Esophagus squamous epithelium (tissue), 4 donors: ENCODE measurements around the gene SCIN.

Source experiments
- POLR2A ChIP-seq, 4 donors: fragments of 450-650 bp; IDR thresholded peaks; one replicate each; pipeline ENCODE4 v1.6.1; 2017; ENCODE audit warnings: antibody characterized with exemption in 4 of 4, mild to moderate bottlenecking in 4 of 4, moderate library complexity in 3 of 4
- TF ChIP-seq, protein P1 (sequence below), 6 experiments: fragments of 450-650 bp in 4 of 6; fragments of 200-600 bp in 2 of 6; sonication (generic) in 2 of 6; IDR thresholded peaks; one replicate each; pipeline ENCODE4 v1.5.1; 2016 to 2019; ENCODE audit warnings: antibody characterized with exemption in 6 of 6, mild to moderate bottlenecking in 4 of 6, moderate library complexity in 4 of 6

DNA sequence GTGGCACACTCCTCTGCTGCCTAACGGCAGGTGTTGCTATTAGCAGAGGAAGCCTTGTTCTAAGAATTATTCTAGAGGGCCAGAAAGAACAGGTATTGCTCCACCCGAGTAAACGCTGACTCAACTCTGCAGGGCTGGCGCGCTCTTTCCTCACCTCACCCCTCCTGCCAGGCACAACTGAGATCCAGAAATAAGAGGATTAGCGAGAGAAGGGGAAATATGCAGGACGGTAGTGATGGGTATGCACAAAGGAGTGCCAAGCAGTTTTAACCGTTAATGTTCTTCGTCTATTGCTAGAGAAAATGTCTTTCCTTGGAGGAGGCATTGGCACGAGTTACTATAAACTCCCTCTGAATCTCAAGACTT is 369 bp upstream of the SCIN start:
- TF ChIP-seq, protein P1, sequence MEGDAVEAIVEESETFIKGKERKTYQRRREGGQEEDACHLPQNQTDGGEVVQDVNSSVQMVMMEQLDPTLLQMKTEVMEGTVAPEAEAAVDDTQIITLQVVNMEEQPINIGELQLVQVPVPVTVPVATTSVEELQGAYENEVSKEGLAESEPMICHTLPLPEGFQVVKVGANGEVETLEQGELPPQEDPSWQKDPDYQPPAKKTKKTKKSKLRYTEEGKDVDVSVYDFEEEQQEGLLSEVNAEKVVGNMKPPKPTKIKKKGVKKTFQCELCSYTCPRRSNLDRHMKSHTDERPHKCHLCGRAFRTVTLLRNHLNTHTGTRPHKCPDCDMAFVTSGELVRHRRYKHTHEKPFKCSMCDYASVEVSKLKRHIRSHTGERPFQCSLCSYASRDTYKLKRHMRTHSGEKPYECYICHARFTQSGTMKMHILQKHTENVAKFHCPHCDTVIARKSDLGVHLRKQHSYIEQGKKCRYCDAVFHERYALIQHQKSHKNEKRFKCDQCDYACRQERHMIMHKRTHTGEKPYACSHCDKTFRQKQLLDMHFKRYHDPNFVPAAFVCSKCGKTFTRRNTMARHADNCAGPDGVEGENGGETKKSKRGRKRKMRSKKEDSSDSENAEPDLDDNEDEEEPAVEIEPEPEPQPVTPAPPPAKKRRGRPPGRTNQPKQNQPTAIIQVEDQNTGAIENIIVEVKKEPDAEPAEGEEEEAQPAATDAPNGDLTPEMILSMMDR (IDR thresholded peaks at IDR 0.05), result no peak
- no peak for TF ChIP-seq POLR2A (IDR thresholded peaks at IDR 0.05)
